Immature natural killer cell (primary cell): ENCODE results near the gene CFD. TPM values are rescaled to one million over a fixed set of nuclear protein-coding genes. Genes with fewer than 3 reads are reported as not detected.
"Not testable (repeated sequence)": the region's sequence is repeated elsewhere in the genome, so short reads cannot be mapped to it uniquely, and the experiment has no call there.

ENCODE experiments used
- DNase-seq, 3 donors: peaks; one replicate each; pipeline ENCODE4 v3.0.0; 2022; ENCODE audit warnings: mixed read lengths in 1 of 3
- H3K27ac Mint-ChIP-seq, 6 donors: one replicate each; pipeline ENCODE4 v1.8.0; 2020; ENCODE audit warnings: mixed read lengths in 6 of 6, mild to moderate bottlenecking in 5 of 6, inconsistent platforms in 4 of 6, moderate library complexity in 3 of 6
- H3K27me3 Mint-ChIP-seq, 3 donors: one replicate each; pipeline ENCODE4 v1.8.0; 2020 to 2021; ENCODE audit warnings: low read depth in 3 of 3, mild to moderate bottlenecking in 3 of 3, mixed read lengths in 3 of 3, moderate library complexity in 3 of 3, inconsistent platforms in 1 of 3
- H3K36me3 Mint-ChIP-seq, 3 donors: one replicate each; pipeline ENCODE4 v1.8.0; 2020; ENCODE audit warnings: mixed read lengths in 3 of 3, inconsistent platforms in 2 of 3, mild to moderate bottlenecking in 2 of 3
- H3K4me1 Mint-ChIP-seq, 2 donors: one replicate each; pipeline ENCODE4 v1.8.0; 2020; ENCODE audit warnings: inconsistent platforms in 2 of 2, mild to moderate bottlenecking in 2 of 2, mixed read lengths in 2 of 2, moderate library complexity in 1 of 2
- H3K4me3 Mint-ChIP-seq, 5 donors: one replicate each; pipeline ENCODE4 v1.8.0; 2020; ENCODE audit warnings: mild to moderate bottlenecking in 5 of 5, mixed read lengths in 5 of 5, inconsistent platforms in 3 of 5, moderate library complexity in 3 of 5
- H3K9me3 Mint-ChIP-seq, 6 donors: one replicate each; pipeline ENCODE4 v1.8.0; 2020; ENCODE audit warnings: mild to moderate bottlenecking in 6 of 6, mixed read lengths in 6 of 6, inconsistent platforms in 4 of 6, moderate library complexity in 3 of 6
- polyA plus RNA-seq, 3 donors: library from polyadenylated mRNA; unstranded; fragments of 300-500 nt; fragmentation: Illumina TruSeq; gene quantifications; one replicate each; pipeline ENCODE4 v1.2.3, GENCODE V29; 2021

CFD gene
- polyA plus RNA-seq, 3 donors from 2014 or later: 1.5 to 4.1 (median 3.6) TPM

GRCh38 chr19:876089-876488 lies 16.6 kb downstream of the CFD start:
- Mint-ChIP-seq H3K27ac (no peak overlapping the region), H3K27me3 (peaks cover 2 to 9% (median 6%) of the 10 kb centered on the region in 3 donors), H3K4me1 (peaks cover 0 to 13% of the 10 kb centered on the region in 2 donors), H3K4me3 (no peak overlapping the region), H3K9me3 (no peaks in the 10 kb centered on the region), H3K36me3 (peaks cover 0 to 9% (median 0%) of the 10 kb centered on the region in 3 donors)
- DNase-seq: no peak

DNA sequence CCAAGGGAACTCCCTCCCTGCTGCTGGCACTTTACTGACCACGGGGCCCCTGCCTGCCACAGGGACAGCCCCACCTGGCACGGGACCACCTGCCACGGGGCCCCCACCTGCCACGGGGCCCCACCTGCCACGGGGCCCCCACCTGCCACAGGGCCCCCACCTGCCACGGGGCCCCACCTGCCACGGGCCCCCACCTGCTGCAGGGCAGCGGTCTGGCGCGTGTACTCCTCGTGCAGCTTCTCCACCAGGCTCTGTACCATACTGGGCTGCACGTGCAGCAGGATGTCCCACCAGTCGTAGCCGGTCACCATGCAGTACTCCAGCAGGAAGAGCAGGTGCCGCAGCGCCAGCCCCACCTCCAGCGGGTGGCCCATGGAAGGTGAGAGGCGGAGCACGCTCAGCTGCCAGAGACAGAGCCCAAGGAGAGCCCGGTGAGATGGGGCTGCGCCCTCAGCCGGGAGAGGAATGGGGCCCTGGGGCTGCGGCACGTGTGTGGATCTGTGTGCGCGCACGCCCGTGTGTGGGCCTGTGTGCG lies 17.4 kb downstream of the CFD start:
- H3K4me1 Mint-ChIP-seq: peaks cover 0 to 13% of the 10 kb centered on the region in 2 donors
- H3K9me3 Mint-ChIP-seq: no peaks in the 10 kb centered on the region
- no peak overlapping the region for H3K4me3 Mint-ChIP-seq
- peaks cover 0 to 9% (median 0%) of the 10 kb centered on the region in 3 donors for H3K36me3 Mint-ChIP-seq
- peaks cover 0 to 7% (median 5%) of the 10 kb centered on the region in 3 donors for H3K27me3 Mint-ChIP-seq
- no peak for DNase-seq
- no peak overlapping the region for H3K27ac Mint-ChIP-seq

DNA sequence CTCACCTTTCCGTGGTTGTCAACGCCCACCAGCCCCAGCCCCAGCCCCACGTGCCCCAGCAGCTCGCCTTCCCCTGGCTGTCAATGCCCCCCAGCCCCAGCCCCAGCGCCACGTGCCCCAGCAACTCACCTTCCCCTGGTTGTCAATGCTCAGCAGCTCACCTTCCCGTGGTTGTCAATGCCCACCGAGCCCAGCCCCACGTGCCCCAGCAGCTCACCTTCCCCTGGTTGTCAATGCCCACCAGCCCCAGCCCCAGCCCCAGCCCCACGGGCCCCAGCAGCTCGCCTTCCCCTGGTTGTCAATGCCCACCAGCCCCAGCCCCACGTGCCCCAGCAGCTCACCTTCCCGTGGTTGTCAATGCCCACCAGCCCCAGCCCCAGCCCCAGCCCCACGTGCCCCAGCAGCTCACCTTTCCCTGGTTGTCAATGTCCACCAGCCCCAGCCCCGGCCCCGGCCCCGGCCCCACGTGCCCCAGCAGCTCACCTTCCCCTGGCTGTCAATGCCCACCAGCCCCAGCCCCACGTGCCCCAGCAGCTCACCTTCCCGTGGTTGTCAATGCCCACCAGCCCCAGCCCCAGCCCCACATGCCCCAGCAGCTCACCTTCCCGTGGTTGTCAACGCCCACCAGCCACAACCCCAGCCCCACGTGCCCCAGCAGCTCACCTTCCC lies 18.7 kb downstream of the CFD start:
- H3K36me3 Mint-ChIP-seq, H3K4me1 Mint-ChIP-seq, DNase-seq, H3K27me3 Mint-ChIP-seq, H3K27ac Mint-ChIP-seq, H3K9me3 Mint-ChIP-seq, H3K4me3 Mint-ChIP-seq: not testable (repeated sequence)

- H3K9me3 Mint-ChIP-seq, H3K4me3 Mint-ChIP-seq, H3K4me1 Mint-ChIP-seq, H3K36me3 Mint-ChIP-seq, DNase-seq, H3K27me3 Mint-ChIP-seq: not testable (repeated sequence)
- H3K27ac Mint-ChIP-seq: peak overlapping the region in 1 of 6 donors; percentile 69
These were observed 19.5 kb downstream of the CFD start for GRCh38 chr19:878751-879561.

- no peak overlapping the region for H3K27ac Mint-ChIP-seq
- H3K4me3 Mint-ChIP-seq: no peak overlapping the region
- peaks cover 0 to 9% (median 0%) of the 10 kb centered on the region in 3 donors for H3K36me3 Mint-ChIP-seq
- no peaks in the 10 kb centered on the region for H3K9me3 Mint-ChIP-seq
- DNase-seq: no peak
- no peaks in the 10 kb centered on the region for H3K4me1 Mint-ChIP-seq
- H3K27me3 Mint-ChIP-seq: peaks cover 0 to 3% (median 0%) of the 10 kb centered on the region in 3 donors
These were observed 20.4 kb downstream of the CFD start for GRCh38 chr19:879711-880438.

DNA sequence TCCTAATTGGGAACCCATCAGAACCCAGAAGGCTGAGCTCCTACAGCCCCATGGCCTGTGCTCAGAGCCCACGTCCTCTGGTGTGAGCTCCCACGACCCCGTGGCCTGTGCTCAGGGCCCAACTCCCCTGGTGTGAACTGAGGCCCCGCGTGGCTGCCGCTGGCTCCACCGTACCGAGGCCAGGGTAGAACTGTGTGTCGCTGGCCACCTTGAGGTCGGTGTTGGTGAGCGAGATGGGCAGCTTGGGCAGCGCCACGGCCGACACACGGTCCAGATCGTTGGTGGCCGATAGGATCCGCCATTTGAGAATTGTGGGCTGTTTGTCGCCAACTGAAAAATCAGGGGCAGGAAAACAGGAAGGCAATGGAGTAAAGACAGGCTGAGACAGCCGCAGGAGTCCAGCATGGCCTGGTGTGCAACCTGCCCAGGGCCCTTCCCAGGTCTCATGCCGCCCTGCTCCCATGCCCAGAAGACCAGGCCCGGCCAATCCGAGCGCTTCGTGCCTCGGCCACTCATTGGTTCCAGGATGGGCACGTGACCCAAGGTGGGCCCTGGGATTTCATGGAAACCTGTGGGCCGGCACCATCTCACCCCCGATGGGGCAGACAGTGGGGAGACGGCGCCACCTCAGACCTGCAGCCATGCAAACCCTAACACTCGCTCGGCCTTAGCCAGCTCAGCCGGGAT lies 22.1 kb downstream of the CFD start:
- Mint-ChIP-seq H3K36me3 (peaks cover 0 to 5% (median 0%) of the 10 kb centered on the region in 3 donors), H3K9me3 (no peaks in the 10 kb centered on the region), H3K27me3 (peaks cover 0 to 3% (median 0%) of the 10 kb centered on the region in 3 donors), H3K27ac (no peak overlapping the region), H3K4me3 (no peak overlapping the region), H3K4me1 (no peaks in the 10 kb centered on the region)
- no peak for DNase-seq

GRCh38 chr19:882871-883497 lies 23.5 kb downstream of the CFD start:
- H3K36me3 Mint-ChIP-seq: peaks cover 0 to 7% (median 0%) of the 10 kb centered on the region in 3 donors

GRCh38 chr19:883661-884211 lies 24.3 kb downstream of the CFD start:
- peaks cover 0 to 7% (median 0%) of the 10 kb centered on the region in 3 donors for H3K36me3 Mint-ChIP-seq
- H3K27ac Mint-ChIP-seq: no peak overlapping the region
- no peak for DNase-seq
- no peaks in the 10 kb centered on the region for H3K9me3 Mint-ChIP-seq
- H3K4me1 Mint-ChIP-seq: no peaks in the 10 kb centered on the region
- no peak overlapping the region for H3K4me3 Mint-ChIP-seq
- H3K27me3 Mint-ChIP-seq: peaks cover 0 to 5% (median 2%) of the 10 kb centered on the region in 3 donors

More at GRCh38 chr19:882871-883497, 23.5 kb downstream of the CFD start:
- no peak for DNase-seq
- Mint-ChIP-seq H3K27me3 (peaks cover 0 to 5% (median 2%) of the 10 kb centered on the region in 3 donors), H3K4me3 (peak overlapping the region in 1 of 5 donors; percentile 18), H3K9me3 (no peaks in the 10 kb centered on the region), H3K27ac (no peak overlapping the region), H3K4me1 (no peaks in the 10 kb centered on the region)

- peaks cover 0 to 6% (median 0%) of the 10 kb centered on the region in 3 donors for H3K36me3 Mint-ChIP-seq
- no peaks in the 10 kb centered on the region for H3K9me3 Mint-ChIP-seq
- H3K27ac Mint-ChIP-seq: no peak overlapping the region
- H3K4me3 Mint-ChIP-seq: no peak overlapping the region
- DNase-seq: no peak
- H3K4me1 Mint-ChIP-seq: peaks cover 0 to 4% of the 10 kb centered on the region in 2 donors
- H3K27me3 Mint-ChIP-seq: peaks cover 0 to 3% (median 2%) of the 10 kb centered on the region in 3 donors
These were observed 25.2 kb downstream of the CFD start for GRCh38 chr19:884420-885211.

- peaks cover 0 to 6% (median 0%) of the 10 kb centered on the region in 3 donors for H3K36me3 Mint-ChIP-seq
- peaks cover 0 to 9% of the 10 kb centered on the region in 2 donors for H3K4me1 Mint-ChIP-seq
- no peak overlapping the region for H3K27ac Mint-ChIP-seq
- H3K27me3 Mint-ChIP-seq: peaks cover 0 to 3% (median 2%) of the 10 kb centered on the region in 3 donors
- no peak overlapping the region for H3K4me3 Mint-ChIP-seq
- DNase-seq: no peak
- H3K9me3 Mint-ChIP-seq: no peaks in the 10 kb centered on the region
These were observed 26.2 kb downstream of the CFD start for GRCh38 chr19:885536-886224.

- peak overlapping the region in 3 of 6 donors; percentile 40 to 85 (median 65) for H3K27ac Mint-ChIP-seq
- H3K36me3 Mint-ChIP-seq: peaks cover 0 to 6% (median 0%) of the 10 kb centered on the region in 3 donors
- peak overlapping the region in 1 of 5 donors; percentile 7 for H3K4me3 Mint-ChIP-seq
- no peaks in the 10 kb centered on the region for H3K9me3 Mint-ChIP-seq
- peaks cover 0 to 2% (median 1%) of the 10 kb centered on the region in 3 donors for H3K27me3 Mint-ChIP-seq
- peaks cover 0 to 13% of the 10 kb centered on the region in 2 donors for H3K4me1 Mint-ChIP-seq
- no peak for DNase-seq
These were observed 27.6 kb downstream of the CFD start for GRCh38 chr19:887072-887471.
